Bone marrow (tissue), 2 donors: ENCODE data around the gene AMBRA1.

Experiments
- DNase-seq, 2 donors: peaks; one replicate each; lab custom pipeline; 2025; lab: John Stamatoyannopoulos, UW

Gene AMBRA1

DNA sequence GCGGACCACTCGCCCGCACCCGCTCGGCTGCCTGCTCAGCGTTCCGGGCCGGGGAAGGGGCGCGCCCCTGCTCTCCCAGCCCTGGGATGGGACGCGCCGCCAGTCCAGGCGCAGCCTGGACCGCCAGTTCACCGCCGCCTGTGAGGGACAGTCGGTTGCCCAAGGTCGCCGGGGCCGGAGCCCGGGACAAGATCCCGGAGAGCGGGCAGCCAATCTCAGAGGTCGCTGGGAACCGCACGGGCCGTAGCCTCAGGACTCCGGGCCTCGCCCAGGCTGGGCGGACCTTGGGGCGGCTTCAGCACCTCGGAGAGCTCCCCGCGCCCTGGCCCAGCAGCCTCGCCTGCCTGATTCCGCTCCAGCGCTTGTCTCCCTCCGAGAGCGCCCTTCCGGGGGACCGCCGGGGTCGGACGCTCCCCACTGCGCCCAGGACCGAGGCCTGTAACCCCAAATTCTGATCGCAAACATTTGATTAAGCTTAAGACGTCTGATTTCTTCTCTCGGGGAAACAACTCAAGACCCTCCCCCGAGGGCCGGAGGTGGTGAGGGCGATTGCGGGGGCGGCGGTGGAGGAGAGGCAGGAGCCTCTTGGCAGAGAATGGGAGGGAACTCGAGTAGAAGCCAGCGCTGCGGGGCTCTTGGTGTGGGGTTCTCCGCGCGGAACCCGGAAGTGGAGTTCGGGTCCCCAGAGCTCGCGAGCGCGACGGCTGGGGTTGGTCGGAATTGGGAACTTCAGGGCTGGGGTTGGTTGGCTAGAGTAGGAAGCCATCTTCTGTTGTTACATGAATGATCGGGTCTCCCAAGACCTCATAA lies 201.2 kb downstream of the AMBRA1 start:
- DNase-seq: peak; percentile 37 to 43

DNA sequence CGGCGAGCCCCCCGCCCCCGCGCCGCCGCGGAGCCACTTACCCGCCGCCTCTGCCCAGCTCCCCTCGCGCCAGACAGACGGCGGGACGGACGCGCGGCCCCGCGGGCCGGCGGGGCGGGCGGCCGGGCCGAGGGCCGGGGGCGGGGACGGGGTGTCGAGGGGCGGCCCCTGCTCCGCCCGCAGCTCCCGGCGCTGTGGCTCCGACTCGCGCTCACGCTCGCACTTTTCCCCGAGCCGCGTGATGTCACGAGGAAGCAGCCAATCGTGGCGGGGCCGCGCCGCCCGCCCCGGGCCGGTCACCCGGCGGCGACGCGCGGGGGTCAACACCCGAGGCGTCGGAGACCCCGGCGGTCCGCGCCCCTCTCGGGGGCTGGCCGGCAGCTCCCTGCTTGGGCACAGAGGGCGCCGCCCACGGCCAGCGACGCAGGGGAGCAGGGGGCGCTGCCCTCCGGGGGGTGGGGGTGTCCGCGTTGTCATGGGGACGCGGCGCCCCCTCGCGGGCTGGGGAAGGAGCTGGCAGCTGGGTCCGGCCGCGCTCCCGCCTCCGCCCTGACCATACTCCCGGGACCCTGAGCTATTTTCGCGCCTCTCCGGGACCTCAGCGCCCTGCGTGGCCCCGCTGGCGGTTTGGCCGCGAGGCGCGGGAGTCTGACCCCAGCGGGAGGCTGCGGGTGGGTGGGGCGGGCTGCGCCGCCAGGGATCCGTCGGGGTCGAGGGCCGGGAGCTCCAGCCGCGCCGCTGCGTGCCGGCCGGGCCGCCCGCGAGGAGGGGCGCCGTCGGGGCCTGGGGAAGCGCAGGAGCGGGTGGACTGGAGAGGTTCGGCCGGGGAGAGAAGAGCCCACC lies 202.0 kb downstream of the AMBRA1 start, which contains the start of gene CHRM4:
TSS of gene CHRM4 (minus strand) at position 199 of the 843 bp plus-strand sequence. CDS start 5,219 bp downstream, outside the sequence.
- no peak for DNase-seq

DNA sequence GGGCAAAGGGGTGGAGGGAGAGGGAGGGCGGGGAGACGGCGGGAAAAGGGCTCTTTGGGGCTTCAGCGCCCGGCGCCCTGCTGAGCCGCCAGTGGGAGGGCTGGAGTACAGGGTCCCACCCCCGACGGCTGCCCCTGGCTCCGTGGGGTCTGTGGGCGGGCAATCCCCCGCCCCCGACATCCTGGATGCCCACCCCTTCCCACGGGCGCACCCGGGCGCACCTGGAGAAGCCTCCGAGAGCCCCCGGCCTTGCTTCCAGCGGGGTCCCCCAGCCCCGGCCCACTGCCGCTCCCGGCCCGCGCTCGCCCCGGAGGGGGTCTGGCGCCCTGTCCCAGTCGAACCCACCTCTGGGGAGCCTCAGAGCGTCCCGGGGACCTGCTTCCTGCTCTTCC lies 202.6 kb downstream of the AMBRA1 start:
- DNase-seq: no peak

DNA sequence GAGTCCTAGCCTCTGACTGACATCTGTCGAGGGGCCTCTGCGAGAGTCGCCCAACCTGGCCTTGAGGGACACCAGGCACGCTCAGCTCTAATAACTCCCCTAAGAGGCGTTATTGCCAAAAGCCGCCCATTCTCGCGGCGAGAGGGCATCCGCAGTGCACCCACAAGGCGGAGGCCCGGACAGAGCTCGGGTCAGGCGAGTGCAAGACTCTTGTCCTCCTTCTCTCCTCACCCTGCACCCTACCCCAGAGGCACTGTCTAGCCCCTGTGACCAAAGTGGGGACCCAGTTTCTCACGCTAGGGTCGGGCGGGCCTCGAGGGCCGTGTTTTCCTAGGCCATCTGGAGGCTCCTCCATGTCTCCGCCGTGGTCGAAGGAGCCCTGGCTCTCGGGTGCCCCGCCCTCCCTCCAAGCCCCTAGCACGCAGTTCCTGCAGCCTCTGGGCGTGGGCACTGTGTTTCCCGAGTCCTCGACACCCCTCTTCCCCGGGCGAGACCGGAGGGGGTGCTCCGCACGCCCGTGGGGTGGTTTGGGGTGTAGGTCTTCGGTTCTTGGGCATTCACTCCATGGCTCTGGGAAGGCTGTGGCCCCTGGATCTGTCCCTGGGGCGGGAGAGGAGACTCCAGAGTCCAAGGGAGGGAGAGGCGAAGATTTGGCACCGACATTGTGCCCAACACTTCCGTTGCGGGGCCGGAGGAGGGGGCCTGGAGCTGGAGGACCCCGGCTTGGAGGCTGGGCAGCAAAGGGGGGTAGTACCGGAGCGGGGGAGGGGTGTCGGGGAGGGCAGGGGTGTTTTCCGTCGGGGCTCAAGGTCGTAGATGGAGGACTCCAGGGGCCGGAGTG lies 203.3 kb downstream of the AMBRA1 start:
- DNase-seq: no peak

DNA sequence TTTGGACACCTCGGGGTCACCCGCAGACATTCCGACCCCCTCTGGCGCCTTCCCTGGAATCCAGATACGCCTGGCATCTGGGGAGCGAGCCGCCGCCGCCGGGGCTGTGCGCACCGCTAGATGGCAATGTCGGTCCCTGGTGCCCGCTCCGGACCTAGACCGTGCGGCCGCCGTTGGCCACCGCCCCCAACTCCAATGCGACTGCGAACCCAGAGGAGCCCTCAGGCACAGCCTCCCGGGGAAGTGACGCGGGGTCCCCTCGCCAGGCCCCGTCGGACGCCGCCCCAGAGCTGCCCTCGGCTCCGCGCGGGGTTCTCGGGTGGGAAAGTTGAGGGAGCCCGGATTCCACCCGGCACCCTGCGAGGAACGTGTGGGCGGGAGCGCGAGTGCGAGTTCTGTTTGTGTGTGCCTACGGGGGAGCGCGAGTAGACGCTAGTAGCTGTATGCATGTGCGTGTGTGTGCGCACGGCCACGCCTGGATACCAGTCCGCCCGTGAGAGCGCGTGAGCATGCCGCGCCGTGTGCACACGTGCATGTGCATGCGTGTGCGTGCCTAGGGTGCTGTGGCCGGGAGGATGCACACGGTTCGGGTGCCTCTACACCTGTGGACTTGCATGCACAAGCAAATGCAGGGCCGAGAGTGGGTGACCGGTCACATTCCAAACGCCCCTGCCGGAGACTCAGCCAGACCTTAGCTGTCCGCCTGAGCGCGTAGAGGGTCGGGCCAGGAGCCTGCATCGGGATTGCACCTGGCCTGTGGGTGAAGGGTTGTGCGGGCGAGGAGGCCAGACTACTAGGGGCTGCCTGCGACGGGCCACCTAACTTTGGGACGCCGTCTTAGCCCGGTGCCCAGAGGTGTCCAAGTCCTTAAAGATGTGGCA lies 204.1 kb downstream of the AMBRA1 start:
- DNase-seq: peak; percentile 25 to 31

DNA sequence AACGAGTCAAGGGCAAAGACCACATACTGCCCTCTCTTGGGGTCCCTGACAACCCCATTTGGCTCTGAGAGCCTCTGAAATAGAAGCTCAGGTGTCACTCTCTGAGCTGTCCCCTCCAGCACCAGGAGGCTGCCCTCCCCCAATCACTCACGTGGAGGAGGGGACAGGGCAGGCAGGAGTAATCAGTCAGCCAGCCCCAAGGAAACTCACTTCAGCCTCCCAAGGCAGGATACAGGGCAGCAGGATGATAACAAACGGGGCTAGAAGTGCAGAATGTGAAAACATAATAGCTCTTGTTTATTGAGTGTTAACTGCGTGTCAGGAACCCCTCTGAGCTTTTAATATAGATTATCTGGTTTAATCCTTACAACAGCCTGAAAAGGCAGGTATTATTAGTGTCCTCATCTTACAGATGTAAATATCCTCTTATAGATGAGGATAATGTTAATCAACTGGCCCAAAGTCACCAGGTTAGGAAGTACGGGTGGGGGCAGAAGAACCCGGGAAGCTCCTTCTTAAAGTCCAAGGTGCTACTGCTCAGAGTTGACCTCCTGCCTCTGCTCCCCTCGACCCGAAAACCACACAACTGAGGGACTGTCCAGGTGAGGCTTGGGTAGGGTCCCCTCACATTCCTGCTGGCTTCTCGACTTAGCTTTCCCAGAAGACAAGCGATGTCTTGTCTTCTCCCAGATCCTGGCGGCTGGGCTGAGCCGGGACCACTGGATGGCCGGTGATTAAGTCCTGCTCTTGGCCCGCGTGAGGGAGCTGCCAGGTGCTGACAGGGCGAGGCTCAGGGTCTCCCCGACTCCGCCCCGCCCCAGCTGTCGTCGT lies 205.0 kb downstream of the AMBRA1 start:
- no peak for DNase-seq

DNA sequence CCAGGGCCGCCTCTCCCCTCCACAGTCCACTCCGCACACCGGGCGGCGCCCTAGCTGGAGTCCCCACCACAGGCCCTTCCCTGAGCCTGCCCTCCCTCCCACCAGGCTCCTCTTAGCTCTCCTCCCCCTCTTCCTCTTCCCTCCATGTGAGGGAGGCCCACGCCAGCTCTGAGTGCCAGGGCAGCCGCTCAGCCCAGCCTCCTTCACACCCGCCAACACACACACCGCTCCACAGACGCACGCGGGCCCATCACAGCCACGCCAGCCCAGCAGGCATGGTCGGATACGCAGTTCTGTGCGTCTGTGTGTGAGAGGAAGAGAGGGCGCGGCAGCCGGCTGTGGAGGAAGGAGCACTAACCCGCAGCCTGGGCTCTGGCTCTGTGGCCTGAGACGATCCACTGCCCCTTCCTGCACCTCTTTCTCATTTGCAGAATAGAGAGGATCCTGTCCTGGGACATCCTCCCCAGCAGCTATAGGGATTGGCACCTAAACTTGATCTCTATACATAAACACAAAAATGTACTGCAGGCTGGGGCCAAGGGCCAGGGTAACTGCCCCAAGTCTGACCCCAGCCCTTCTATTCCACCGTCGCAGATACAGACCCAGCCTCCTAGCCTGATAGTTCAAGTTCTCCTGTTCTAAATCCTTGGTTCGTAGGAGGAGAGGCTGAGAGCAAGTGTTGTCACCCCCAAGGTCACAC lies 205.8 kb downstream of the AMBRA1 start:
- DNase-seq: peak in 1 of 2 donors; percentile 12

DNA sequence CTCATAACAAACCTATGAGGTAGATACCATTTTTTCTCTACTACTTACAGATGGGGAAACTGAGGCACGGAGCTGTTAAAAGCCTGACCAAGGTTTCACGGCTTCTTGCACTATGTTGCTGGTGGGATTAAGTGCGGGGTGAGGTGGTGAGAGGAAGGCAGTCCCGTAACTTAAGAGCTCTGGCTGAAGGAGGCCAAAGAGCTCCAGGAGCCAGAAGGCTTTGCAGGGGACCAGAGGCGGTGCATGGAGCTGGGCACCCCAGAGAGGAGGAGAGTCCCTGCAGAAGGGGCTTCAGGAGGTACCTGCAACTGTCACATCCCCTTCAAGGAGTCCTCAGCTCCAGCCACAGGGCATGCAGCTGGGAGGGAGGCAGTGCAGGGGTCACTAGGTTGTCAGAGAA lies 206.4 kb downstream of the AMBRA1 start:
- no peak for DNase-seq

DNA sequence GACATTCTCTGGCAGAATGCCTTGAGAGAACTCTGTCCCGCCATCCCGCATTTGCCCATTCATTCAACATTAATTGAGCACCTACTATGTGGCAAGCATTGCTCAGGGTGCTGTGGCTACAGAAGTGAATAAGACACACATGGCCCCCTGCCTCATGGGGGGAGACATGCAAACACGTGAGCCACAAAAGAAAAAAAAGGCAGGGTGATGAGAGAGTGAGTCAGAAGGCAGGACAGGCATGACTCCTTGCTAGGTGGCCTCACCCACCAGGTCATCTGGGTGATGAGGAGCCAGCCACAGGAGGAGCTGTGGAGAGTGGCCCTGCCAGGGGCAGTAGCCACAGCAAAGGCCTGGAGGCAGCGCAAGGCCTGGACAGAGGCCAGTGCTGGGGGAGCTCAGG lies 207.1 kb downstream of the AMBRA1 start:
- no peak for DNase-seq

DNA sequence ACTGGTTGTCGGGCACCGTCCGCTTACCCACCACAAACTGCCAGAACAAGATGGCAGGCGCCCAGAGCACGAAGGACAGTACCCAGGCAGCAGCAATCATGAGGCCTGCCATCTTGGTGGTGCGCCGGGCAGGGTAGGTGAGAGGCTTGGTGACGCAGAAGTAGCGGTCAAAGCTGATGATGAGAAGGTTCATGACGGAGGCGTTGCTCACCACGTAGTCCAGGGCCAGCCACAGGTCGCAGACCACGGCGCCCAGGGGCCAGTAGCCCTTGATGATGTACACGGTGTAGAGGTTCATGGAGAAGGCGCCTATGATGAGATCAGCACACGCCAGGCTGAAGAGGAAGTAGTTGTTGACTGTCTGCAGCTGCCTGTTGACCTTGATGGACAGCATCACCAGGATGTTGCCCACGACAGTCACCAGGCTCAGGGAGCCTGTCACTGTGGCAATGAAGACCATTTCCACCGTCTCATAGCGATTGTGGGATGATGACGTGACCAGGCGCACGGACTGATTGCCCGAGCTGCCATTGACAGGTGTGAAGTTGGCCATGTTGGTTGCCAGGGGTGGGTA lies 207.7 kb downstream of the AMBRA1 start:
- no peak for DNase-seq

DNA sequence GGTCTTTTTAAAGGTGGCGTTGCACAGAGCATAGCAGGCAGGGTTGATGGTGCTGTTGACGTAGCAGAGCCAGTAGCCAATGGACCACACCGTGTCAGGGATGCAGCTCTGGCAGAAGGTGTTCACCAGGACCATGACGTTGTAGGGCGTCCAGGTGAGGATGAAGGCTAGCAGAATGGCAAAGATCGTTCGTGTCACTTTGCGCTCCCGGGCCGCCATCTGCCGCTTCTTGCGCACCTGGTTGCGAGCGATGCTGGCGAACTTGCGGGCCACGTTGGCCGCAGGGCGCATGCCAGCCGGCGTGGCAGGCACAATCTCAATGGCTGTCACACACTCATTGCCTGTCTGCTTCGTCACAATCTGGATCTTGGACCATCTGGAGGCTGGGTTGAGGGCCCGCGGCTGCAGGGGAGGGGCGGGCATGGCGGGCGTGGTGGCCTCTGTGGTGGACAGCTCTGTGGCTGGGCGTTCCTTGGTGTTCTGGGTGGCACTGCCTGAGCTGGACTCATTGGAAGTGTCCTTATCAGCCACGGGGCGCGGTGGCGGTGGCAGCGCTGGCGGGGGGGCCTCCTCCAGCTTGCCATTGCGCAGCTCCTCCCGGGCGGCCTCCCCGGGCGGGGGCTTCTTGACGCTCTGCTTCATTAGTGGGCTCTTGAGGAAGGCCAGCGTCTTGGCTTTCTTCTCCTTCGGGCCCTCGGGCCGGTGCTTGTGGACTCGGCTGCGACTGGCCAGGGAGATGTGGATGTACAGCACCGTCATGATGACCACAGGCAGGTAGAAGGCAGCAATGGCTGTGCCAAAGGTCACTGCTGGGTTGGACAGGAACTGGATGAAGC lies 208.4 kb downstream of the AMBRA1 start:
- DNase-seq: no peak

DNA sequence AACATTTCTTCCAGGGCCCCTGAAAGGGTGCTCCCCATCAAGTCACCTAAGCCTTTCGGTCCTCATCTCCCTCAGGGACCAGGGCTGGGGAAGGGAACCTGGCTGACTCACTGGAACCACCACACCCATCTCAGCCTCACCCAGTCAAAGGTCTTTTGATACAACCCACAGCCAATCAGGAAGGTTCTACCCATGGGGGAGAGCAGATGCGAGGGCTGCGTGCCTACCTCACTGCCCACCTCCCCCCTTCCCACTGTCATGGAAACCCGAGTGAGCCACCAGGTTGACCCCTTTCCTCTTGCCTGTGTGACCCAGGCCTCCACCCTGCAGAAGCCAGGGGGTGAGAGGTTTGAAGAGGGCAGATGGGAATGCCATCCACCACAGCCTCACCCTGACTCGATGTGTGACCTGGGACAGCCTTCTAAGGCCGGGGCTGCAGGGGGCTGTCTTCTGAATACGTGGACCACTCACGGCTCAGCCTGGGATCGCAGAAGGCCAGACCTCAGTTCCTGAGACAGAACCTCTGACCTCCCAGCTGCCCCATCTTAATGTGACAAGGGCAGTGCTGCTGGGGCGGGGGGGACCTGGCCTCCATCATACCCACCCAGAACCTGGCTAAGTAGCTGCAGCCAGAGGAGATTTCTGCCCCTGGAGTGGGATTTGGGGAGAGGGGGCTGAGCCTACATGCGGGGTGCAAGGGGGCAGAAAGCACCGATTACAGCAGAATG lies 209.7 kb downstream of the AMBRA1 start:
- DNase-seq: no peak

DNA sequence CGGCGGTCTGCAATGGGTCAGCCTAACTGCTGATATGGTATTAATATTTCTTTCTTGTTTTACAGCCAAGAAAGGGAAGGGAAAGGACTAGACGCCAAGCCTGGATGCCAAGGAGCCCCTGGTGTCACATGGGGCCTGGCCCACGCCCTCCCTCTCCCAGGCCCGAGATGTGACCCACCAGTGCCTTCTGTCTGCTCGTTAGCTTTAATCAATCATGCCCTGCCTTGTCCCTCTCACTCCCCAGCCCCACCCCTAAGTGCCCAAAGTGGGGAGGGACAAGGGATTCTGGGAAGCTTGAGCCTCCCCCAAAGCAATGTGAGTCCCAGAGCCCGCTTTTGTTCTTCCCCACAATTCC lies 210.4 kb downstream of the AMBRA1 start:
- no peak for DNase-seq

DNA sequence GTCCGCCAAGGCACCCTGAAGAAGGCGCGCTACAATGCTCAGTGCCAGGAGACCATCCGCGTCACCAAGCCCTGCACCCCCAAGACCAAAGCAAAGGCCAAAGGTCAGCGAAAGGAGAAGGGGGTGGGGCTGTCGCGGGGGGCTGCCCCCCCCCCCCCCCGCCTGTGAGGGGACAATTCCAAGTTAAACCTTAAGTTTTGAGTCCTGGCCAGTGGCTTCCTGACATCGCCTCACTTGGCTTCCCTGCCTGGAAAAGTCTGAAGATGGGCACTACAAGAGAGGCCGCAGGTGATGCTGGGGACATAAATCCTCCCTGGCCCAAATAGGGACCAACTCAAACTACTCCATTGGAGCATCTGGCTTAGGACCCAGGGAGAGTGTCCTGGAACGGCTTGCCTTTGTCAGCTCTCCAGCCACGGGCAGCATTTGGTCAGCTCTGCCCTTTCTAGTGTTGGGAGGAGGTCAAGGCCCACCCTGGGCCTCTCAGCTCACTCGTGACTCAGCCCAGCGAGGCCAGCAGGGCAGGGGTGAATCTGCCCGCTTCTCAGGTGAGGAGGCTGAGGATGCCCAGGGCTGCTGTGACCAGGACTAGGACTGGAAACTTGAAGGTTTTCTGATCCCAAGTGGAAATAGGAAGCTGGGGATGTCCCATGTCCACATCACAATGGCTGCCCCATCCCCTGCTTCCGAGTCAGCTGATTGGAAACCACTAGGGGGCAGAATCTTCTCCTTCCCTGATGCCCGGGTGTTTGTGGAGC lies 211.0 kb downstream of the AMBRA1 start:
- no peak for DNase-seq

DNA sequence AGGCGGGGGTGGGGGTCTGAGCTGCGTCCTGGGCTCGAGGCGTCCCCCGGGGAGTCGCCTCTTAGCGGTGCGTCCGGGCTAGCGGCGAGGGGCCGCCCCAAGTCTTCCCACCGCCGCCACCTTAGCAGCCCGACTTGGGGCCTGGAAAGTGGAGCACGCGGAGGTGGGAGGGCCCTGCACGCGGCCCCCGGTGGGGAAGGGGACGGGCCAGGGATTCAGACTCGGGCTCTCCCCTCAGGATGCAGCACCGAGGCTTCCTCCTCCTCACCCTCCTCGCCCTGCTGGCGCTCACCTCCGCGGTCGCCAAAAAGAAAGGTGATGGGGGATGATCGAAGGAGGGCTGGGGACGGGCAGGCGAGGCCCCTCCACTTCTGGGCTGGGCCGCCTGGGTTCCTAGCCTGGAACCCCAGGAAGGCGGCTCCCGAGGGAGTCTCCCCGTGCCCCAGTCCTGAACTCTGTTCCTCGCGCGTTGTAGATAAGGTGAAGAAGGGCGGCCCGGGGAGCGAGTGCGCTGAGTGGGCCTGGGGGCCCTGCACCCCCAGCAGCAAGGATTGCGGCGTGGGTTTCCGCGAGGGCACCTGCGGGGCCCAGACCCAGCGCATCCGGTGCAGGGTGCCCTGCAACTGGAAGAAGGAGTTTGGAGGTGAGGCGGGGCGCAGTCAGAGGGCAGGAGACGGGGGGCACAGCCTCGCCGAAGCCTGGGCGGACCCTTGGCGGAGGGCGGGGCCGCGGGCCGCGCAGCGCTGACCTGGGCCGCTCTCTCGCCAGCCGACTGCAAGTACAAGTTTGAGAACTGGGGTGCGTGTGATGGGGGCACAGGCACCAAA lies 211.8 kb downstream of the AMBRA1 start:
- no peak for DNase-seq
